Right lobe of liver (tissue), 6 donors: ENCODE data around the gene ABCA3. TPM values are rescaled to one million over a fixed set of nuclear protein-coding genes. Genes with fewer than 3 reads are reported as not detected.

Experiments
- ATAC-seq, 4 donors: fragments of 200-7000 bp; cut with Tn5 transposase; one replicate each; pipeline ENCODE4 v1.9.1; 2020; ENCODE audit warnings: mild to moderate bottlenecking in 4 of 4, moderate library complexity in 4 of 4
- DNase-seq, 3 donors: peaks; one replicate each; pipeline ENCODE4 v3.0.0-alpha.2; 2020
- H3K27ac ChIP-seq, 3 donors: fragments of 200-600 bp; one replicate each; pipeline ENCODE4 v1.8.0; 2022
- H3K27me3 ChIP-seq, 2 donors: fragments of 200-600 bp; one replicate each; pipeline ENCODE4 v1.8.0; 2022
- H3K36me3 ChIP-seq, 4 donors: fragments of 200-600 bp; sonication (generic) in 1 of 4; one replicate each; pipeline versions ENCODE4 v1.5.1 to v1.8.0; 2017 to 2022; ENCODE audit warnings: control low read depth in 1 of 4
- H3K4me1 ChIP-seq, 4 donors: fragments of 200-600 bp; sonication (generic) in 1 of 4; one replicate each; pipeline versions ENCODE4 v1.5.1 to v1.8.0; 2017 to 2022; ENCODE audit warnings: control low read depth in 1 of 4
- H3K4me3 ChIP-seq, 3 donors: fragments of 200-600 bp; one replicate each; pipeline ENCODE4 v1.8.0; 2022
- H3K9me3 ChIP-seq, 4 donors: fragments of 200-600 bp; sonication (generic) in 1 of 4; one replicate each; pipeline versions ENCODE4 v1.5.1 to v1.8.0; 2017 to 2022; ENCODE audit warnings: control low read depth in 1 of 4
- POLR2A ChIP-seq: fragments of 450-650 bp; IDR thresholded peaks from one replicate; pipeline ENCODE4 v1.6.1; 2017; ENCODE audit warnings: antibody characterized with exemption, mild to moderate bottlenecking
- WGBS: methylation state at CpG from one replicate; pipeline ENCODE4 v1.1.6; 2018; ENCODE audit warnings: low coverage, low lambda C conversion rate; ENCODE audit not compliant: insufficient coverage; ENCODE audit errors: missing lambda C conversion rate; 5-methylcytosine and 5-hydroxymethylcytosine counted together
- intact Hi-C, 2 donors: fragments of 100-400 bp; cut with DNase I; formaldehyde crosslinking; loops; one replicate each; pipeline versions ENCODE4 v1.11.2 to v1.14.1; 2022
- total RNA-seq, 6 experiments: library from RNA; depleted of rRNA in 2 of 6; stranded (reverse); fragments of >200 nt in 2 of 6; fragmentation: NEBNext Ultra II Directional in 3 of 6; extraction: Animal tissue kit (Norgen Biotek cat#: 25700) in 3 of 6; gene quantifications; one replicate each; pipeline versions ENCODE4 v1.1.0 to v1.2.4, GENCODE V29; 2016 to 2023
- TF ChIP-seq, protein P1 (sequence below), 4 donors: fragments of 200-600 bp in 3 of 4; fragments of 450-650 bp in 1 of 4; IDR thresholded peaks; one replicate each; pipeline versions ENCODE4 v1.5.1 to v1.8.0; 2016 to 2022; ENCODE audit warnings: antibody characterized with exemption in 4 of 4, mild to moderate bottlenecking in 2 of 4
- donor health status: DM: no; HTN: yes; CAD: no.
- donor health status: DM: no; HTN: no; CAD: no.
- donor health status: DM: no; HTN: no; CAD: no.
- donor health status: DM: no; HTN: yes; CAD: no.
- donor health status: DM: no; HTN: yes; CAD: no.

Gene ABCA3
- total RNA-seq, 6 experiments from 2014 or later: 1.2 to 2.9 (median 2.1) TPM

DNA sequence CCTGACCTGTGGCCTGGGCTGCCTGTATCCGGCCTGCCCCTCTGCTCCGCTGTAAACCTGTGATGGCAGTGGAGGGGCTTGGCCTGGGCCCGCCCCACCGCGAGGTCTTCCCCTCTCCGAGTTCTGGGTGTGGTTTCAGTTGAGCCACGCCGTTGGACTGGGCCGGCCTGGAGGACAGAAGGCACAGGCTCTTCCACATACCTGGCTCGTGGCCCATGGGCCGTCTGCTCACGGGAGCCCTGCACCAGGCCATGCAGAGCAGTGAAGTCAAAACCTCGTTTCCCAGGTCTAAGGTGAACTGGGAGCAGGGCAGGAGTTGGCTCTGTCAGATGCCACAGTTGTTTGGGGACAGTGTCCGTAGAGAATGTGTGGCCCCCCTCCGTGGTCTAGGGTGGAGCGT is 67.0 kb downstream of the ABCA3 start:
- H3K4me1 ChIP-seq: peaks cover 0 to 9% (median 0%) of the 10 kb centered on the region in 4 donors
- H3K36me3 ChIP-seq: no peaks in the 10 kb centered on the region
- TF ChIP-seq, protein P1, sequence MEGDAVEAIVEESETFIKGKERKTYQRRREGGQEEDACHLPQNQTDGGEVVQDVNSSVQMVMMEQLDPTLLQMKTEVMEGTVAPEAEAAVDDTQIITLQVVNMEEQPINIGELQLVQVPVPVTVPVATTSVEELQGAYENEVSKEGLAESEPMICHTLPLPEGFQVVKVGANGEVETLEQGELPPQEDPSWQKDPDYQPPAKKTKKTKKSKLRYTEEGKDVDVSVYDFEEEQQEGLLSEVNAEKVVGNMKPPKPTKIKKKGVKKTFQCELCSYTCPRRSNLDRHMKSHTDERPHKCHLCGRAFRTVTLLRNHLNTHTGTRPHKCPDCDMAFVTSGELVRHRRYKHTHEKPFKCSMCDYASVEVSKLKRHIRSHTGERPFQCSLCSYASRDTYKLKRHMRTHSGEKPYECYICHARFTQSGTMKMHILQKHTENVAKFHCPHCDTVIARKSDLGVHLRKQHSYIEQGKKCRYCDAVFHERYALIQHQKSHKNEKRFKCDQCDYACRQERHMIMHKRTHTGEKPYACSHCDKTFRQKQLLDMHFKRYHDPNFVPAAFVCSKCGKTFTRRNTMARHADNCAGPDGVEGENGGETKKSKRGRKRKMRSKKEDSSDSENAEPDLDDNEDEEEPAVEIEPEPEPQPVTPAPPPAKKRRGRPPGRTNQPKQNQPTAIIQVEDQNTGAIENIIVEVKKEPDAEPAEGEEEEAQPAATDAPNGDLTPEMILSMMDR (IDR thresholded peaks at IDR 0.05): no peak
- TF ChIP-seq POLR2A: no peak
- no peak overlapping the region for H3K27ac ChIP-seq
- DNase-seq (no peak), ATAC-seq (no peak)
- no peak overlapping the region for H3K4me3 ChIP-seq
- no CpG with 5 or more reads among the region's 16 CpGs for WGBS
- H3K27me3 ChIP-seq: no peaks in the 10 kb centered on the region
- intact Hi-C loops: no loop called here
- H3K9me3 ChIP-seq: no peaks in the 10 kb centered on the region

DNA sequence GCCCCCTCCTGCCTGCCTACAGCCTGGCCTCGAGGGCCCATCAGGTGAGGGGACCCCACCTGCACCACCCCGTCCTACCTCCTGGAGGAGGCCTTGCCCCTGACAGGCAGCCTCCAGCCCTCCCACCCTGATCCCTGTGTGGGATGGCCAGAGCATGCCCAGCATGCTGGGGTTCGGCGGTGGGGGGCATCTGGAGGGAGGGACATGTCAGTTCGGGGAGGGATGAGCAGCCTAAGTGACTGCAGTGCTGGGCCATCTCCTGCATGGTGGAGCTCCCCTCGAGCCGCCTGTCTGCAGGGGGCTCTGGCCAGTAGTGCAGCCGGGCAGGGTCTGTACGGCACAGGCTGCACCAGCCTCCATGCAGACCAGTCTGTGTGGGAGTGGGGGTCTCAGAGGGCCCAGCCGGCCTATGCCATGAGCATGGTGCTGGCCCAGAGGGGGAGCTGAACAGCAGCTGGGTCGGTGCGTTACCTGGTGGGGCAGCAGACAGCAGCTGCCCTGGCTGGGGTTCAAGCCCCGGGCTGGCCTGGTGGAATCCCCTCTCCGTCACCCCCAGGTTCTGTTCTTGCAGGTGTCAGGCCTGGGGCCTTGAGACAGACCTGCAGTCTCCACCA is 68.6 kb downstream of the ABCA3 start:
- peaks cover 0 to 9% (median 0%) of the 10 kb centered on the region in 4 donors for H3K4me1 ChIP-seq
- ATAC-seq (no peak), DNase-seq (no peak)
- H3K36me3 ChIP-seq: no peaks in the 10 kb centered on the region
- no peak overlapping the region for H3K4me3 ChIP-seq
- no peaks in the 10 kb centered on the region for H3K27me3 ChIP-seq
- no peak overlapping the region for H3K27ac ChIP-seq
- no CpG with 5 or more reads among the region's 14 CpGs for WGBS
- H3K9me3 ChIP-seq: no peaks in the 10 kb centered on the region
- TF ChIP-seq, protein P1 (IDR thresholded peaks at IDR 0.05): no peak
- no peak for TF ChIP-seq POLR2A
- intact Hi-C loops: no loop called here

DNA sequence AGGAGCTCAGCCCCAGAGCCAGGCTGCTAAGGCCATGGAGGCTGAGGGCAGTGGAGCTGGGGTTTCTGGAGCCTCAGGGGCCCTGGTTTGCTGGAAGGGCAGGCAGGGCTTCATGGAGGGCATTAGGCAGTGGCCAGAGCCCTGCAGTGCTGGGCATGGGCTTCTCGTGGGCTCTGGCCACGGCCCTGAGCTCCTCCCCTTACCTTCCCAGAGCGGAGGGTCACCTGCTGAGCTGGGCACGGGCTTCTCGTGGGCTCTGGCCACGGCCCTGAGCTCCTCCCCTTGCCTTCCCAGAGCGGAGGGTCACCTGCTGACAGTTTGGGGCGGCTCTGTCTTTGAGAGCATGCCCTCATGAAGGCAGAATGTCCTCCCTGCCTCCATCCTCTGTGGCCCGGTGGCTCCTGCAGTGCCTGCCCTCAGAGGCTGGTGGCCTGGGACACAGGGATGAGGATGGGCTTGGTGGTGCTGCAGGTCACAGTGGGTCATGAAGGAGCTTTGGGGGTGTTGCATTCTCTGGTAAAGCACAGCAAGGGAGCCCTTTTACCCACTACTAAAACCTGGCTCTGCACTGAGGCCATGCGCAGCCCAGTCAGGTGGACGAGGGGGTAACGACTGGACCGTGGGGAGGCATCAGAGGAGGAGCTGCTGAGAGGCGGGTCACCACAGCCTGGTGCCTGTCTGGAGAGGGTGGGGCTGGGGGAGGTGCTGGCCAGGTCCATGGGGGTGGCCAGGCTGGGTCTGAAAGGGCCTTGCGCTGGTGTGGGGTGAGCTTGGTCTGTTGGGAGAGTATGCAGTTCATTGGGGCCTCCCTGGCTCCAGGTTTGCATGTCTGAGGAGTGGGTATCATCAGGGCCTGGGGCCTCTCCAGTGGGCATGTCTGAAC is 69.7 kb downstream of the ABCA3 start:
- H3K36me3 ChIP-seq: no peaks in the 10 kb centered on the region
- peaks cover 0 to 14% (median 2%) of the 10 kb centered on the region in 4 donors for H3K4me1 ChIP-seq
- 89% methylated on average over 9 of the region's 15 CpGs for WGBS
- no peak for ATAC-seq
- DNase-seq: no peak
- H3K27me3 ChIP-seq: no peaks in the 10 kb centered on the region
- no peak overlapping the region for H3K4me3 ChIP-seq
- TF ChIP-seq POLR2A: no peak
- TF ChIP-seq, protein P1 (IDR thresholded peaks at IDR 0.05): no peak
- intact Hi-C loops: no loop called here
- no peaks in the 10 kb centered on the region for H3K9me3 ChIP-seq
- no peak overlapping the region for H3K27ac ChIP-seq

DNA sequence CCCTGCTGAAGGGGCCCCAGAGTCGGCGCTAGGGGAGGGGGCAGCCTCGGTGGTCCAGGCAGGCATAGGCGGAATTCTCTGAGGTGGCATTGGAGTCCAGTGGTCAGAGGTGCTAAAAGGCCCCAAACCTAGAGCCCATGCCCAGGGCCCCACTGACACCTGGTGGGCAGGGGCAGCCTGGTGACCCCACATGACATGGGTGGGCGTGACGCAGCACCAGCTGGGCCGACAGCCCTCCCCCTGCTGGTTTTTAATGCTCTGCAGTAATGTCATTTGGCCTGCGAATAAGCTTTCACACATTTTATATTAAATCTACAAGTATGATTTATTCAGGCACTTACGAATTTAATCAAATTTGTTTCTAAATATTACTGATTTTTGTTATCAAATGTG is 70.5 kb downstream of the ABCA3 start:
- Histone ChIP-seq H3K27me3 (no peaks in the 10 kb centered on the region), H3K4me3 (no peak overlapping the region), H3K36me3 (no peaks in the 10 kb centered on the region), H3K27ac (no peak overlapping the region), H3K4me1 (peaks cover 0 to 14% (median 6%) of the 10 kb centered on the region in 4 donors), H3K9me3 (no peaks in the 10 kb centered on the region)
- no peak for TF ChIP-seq POLR2A
- ATAC-seq (no peak), DNase-seq (no peak)
- intact Hi-C loops: no loop called here
- WGBS: 90% methylated on average over 2 of the region's 9 CpGs
